ENCODE measurements around the gene PLEKHA7. TPM values are rescaled to one million over a fixed set of nuclear protein-coding genes. Genes with fewer than 3 reads are reported as not detected.
A peak's percentile ranks its signal among the peaks of the same experiment; 100 is the strongest.

PLEKHA7 gene
- total RNA-seq, 1 experiment from 2014 or later = 7.2 TPM

GRCh38 chr11:16777613-16777975 is 236.6 kb downstream of the PLEKHA7 start:
- H3K9me2 ChIP-seq (ENCODE audit: insufficient read depth) = no peaks in the 10 kb centered on the region
- ChIA-PET CTCF (no interaction called here), RAD21 (ENCODE audit: low non-redundant PET in 1 of 2, low total read pairs in 2 of 2, uncharacterized antibody in 2 of 2, unreplicated experiment in 2 of 2) (no interaction called here), POLR2A (interaction anchor here (1.0 kb wide), 1 partner anchor 145 kb away, joined by 3 read pairs; no protein-coding TSS in a partner anchor)
- no TSS peak for BruUV-seq (replicated peaks)
- H4K20me1 ChIP-seq (ENCODE audit: insufficient read depth) = no peaks in the 10 kb centered on the region
- TF ChIP-seq POLR2AphosphoS5 (IDR thresholded peaks at IDR 0.05; ENCODE audit: low read depth, low read length) (no peak), CTCF (IDR thresholded peaks at IDR 0.05 in 2 of 3, conservative IDR thresholded peaks at IDR 0.05 in 1 of 3; ENCODE audit: borderline replicate concordance in 1 of 3, insufficient read depth in 1 of 3, low read depth in 2 of 3, low read length in 2 of 3) (no peak), YY1 (IDR thresholded peaks at IDR 0.05; ENCODE audit: extremely low read depth, insufficient replicate concordance, low read depth, low read length) (no peak), EZH2phosphoT487 (IDR thresholded peaks at IDR 0.05; ENCODE audit: borderline replicate concordance) (no peak), ZNF274 (IDR thresholded peaks at IDR 0.05; ENCODE audit: low read depth, low read length) (no peak), ATF3 (IDR thresholded peaks at IDR 0.05) (no peak), SRF (IDR thresholded peaks at IDR 0.05; ENCODE audit: low read depth) (no peak), REST (IDR thresholded peaks at IDR 0.05; ENCODE audit: low read depth) (no peak), CBX3 (IDR thresholded peaks at IDR 0.05; ENCODE audit: low read depth) (no peak), EGR1 (IDR thresholded peaks at IDR 0.05; ENCODE audit: low read depth) (no peak), SP1 (IDR thresholded peaks at IDR 0.05; ENCODE audit: low read depth) (no peak), FOSL1 (IDR thresholded peaks at IDR 0.05; ENCODE audit: low read depth) (no peak), ZFX (IDR thresholded peaks at IDR 0.05) (no peak), JUND (IDR thresholded peaks at IDR 0.05) (no peak), SIN3A (IDR thresholded peaks at IDR 0.05; ENCODE audit: low read depth) (no peak), POLR2A (IDR thresholded peaks at IDR 0.05; ENCODE audit: borderline replicate concordance, extremely low read depth, insufficient read depth, insufficient read length) (no peak), TCF7L2 (IDR thresholded peaks at IDR 0.05; ENCODE audit: borderline replicate concordance, extremely low read depth, insufficient read depth, insufficient read length) (no peak), RAD21 (IDR thresholded peaks at IDR 0.05; ENCODE audit: low read depth) (no peak), CEBPB (IDR thresholded peaks at IDR 0.05; ENCODE audit: low read depth) (no peak)
- H3K27me3 ChIP-seq (ENCODE audit: insufficient read depth, low read length) = no peaks in the 10 kb centered on the region
- no peak overlapping the region for H3K9ac ChIP-seq (ENCODE audit: low read length)
- no peaks in the 10 kb centered on the region for H3K9me3 ChIP-seq (ENCODE audit: control insufficient read depth in 1 of 2, insufficient read depth in 1 of 2, low read depth in 1 of 2, low read length in 2 of 2)
- H3K36me3 ChIP-seq (ENCODE audit: control insufficient read depth in 1 of 2, insufficient read depth in 2 of 2, low read length in 2 of 2) = no peaks in the 10 kb centered on the region
- peak overlapping the region in 1 of 2 experiments; percentile 9; a peak in 1 of 4 replicates for H3K4me3 ChIP-seq (replicated peaks in 1 of 2; ENCODE audit: low read depth in 1 of 2, low read length in 2 of 2)
- ATAC-seq (peak; percentile 25; the same call in 1 of the 2 replicates), DNase-seq (ENCODE audit: low read depth, low spot score) (no peak)
- no peak overlapping the region for H3K27ac ChIP-seq (ENCODE audit: low read depth, low read length)
- peak overlapping the region; percentile 60 for H3K4me2 ChIP-seq (ENCODE audit: low read length)
- intact Hi-C loops (cut with micrococcal nuclease) = no loop called here
- H3K79me2 ChIP-seq (ENCODE audit: insufficient read depth, low read length) = no peaks in the 10 kb centered on the region
- peaks cover 34 to 43% of the 10 kb centered on the region in 2 experiments for H3K4me1 ChIP-seq (ENCODE audit: control insufficient read depth in 1 of 2, insufficient read depth in 2 of 2, low read length in 2 of 2)
- no peak overlapping the region for H2AFZ ChIP-seq (ENCODE audit: low read depth, low read length, poor library complexity, severe bottlenecking)
